Thoracic aorta (tissue), 2 donors: ENCODE data around the gene CYP24A1. TPM values are rescaled to one million over a fixed set of nuclear protein-coding genes. Genes with fewer than 3 reads are reported as not detected.

ENCODE experiments used
- ATAC-seq: fragments of 150-250 bp; one replicate; pipeline ENCODE4 v1.8.0; 2017; ENCODE audit warnings: low read depth; ENCODE audit not compliant: insufficient number of reproducible peaks, low FRiP score
- DNase-seq: peaks from one replicate; pipeline ENCODE4 v3.0.0-alpha.2; 2020; ENCODE audit warnings: low spot score
- H3K27ac ChIP-seq, 2 donors: fragments of 200-600 bp; sonication (generic); 1 replicate in 1 of 2; 2 replicates in 1 of 2; pipeline ENCODE4 v1.5.1; 2016; ENCODE audit warnings: mild to moderate bottlenecking in 2 of 2, moderate library complexity in 2 of 2
- H3K27me3 ChIP-seq: fragments of 200-600 bp; sonication (generic); replicated peaks from 2 replicates; pipeline ENCODE4 v1.6.0; 2016; ENCODE audit warnings: mild to moderate bottlenecking; ENCODE audit not compliant: insufficient read depth
- H3K36me3 ChIP-seq: fragments of 200-600 bp; sonication (generic); one replicate; pipeline ENCODE4 v1.5.1; 2016
- H3K4me1 ChIP-seq, 2 donors: fragments of 200-600 bp; sonication (generic); 1 replicate in 1 of 2; 2 replicates in 1 of 2; pipeline versions ENCODE4 v1.5.1 to v1.6.0; 2016; ENCODE audit warnings: low read depth in 2 of 2, mild to moderate bottlenecking in 1 of 2; ENCODE audit not compliant: control insufficient read depth in 1 of 2
- H3K4me3 ChIP-seq: fragments of 200-600 bp; sonication (generic); 2 replicates; pipeline ENCODE4 v1.5.1; 2016; ENCODE audit warnings: mild to moderate bottlenecking
- H3K9me3 ChIP-seq: fragments of 200-600 bp; sonication (generic); 2 replicates; pipeline ENCODE4 v1.5.1; 2016
- CTCF ChIP-seq: fragments of 200-600 bp; sonication (generic); IDR thresholded peaks from one replicate; pipeline ENCODE4 v1.5.1; 2019; ENCODE audit warnings: antibody characterized with exemption
- total RNA-seq, 2 donors: library from RNA; depleted of rRNA; stranded (reverse); fragments of >200 nt; gene quantifications; one replicate each; pipeline versions ENCODE4 v1.1.0 to v1.2.3, GENCODE V29; 2016

CYP24A1 gene
- total RNA-seq, 2 donors from 2014 or later = not detected

GRCh38 chr20:54165014-54165413, 8.8 kb downstream of the CYP24A1 start:
- no peak overlapping the region for H3K27ac ChIP-seq
- H3K27me3 ChIP-seq = no peaks in the 10 kb centered on the region
- no peak overlapping the region for H3K4me3 ChIP-seq
- no peaks in the 10 kb centered on the region for H3K4me1 ChIP-seq
- ATAC-seq = no peak
- no peak for DNase-seq
- no peak for TF ChIP-seq CTCF
- H3K9me3 ChIP-seq = no peaks in the 10 kb centered on the region
- H3K36me3 ChIP-seq = no peaks in the 10 kb centered on the region

GRCh38 chr20:54163402-54163801, 10.4 kb downstream of the CYP24A1 start:
- H3K9me3 ChIP-seq = no peaks in the 10 kb centered on the region
- no peak for TF ChIP-seq CTCF
- H3K36me3 ChIP-seq = no peaks in the 10 kb centered on the region
- H3K4me3 ChIP-seq = no peak overlapping the region
- no peak for ATAC-seq
- H3K27ac ChIP-seq = no peak overlapping the region
- H3K4me1 ChIP-seq = no peaks in the 10 kb centered on the region
- no peaks in the 10 kb centered on the region for H3K27me3 ChIP-seq
- DNase-seq = no peak

- ATAC-seq (no peak), DNase-seq (no peak)
- Histone ChIP-seq H3K36me3 (no peaks in the 10 kb centered on the region), H3K9me3 (no peaks in the 10 kb centered on the region), H3K27me3 (no peaks in the 10 kb centered on the region), H3K27ac (no peak overlapping the region), H3K4me1 (no peaks in the 10 kb centered on the region), H3K4me3 (no peak overlapping the region)
- TF ChIP-seq CTCF = no peak
These were observed 11.3 kb downstream of the CYP24A1 start for GRCh38 chr20:54162378-54163009.

- H3K27ac ChIP-seq = no peak overlapping the region
- TF ChIP-seq CTCF = no peak
- H3K4me1 ChIP-seq = no peaks in the 10 kb centered on the region
- no peaks in the 10 kb centered on the region for H3K27me3 ChIP-seq
- ATAC-seq (no peak), DNase-seq (no peak)
- H3K4me3 ChIP-seq = no peak overlapping the region
- H3K9me3 ChIP-seq = no peaks in the 10 kb centered on the region
- H3K36me3 ChIP-seq = no peaks in the 10 kb centered on the region
These were observed 12.0 kb downstream of the CYP24A1 start for GRCh38 chr20:54161821-54162149.

- Histone ChIP-seq H3K4me1 (no peaks in the 10 kb centered on the region), H3K36me3 (no peaks in the 10 kb centered on the region), H3K27ac (no peak overlapping the region), H3K27me3 (no peaks in the 10 kb centered on the region), H3K4me3 (no peak overlapping the region), H3K9me3 (no peaks in the 10 kb centered on the region)
- DNase-seq (no peak), ATAC-seq (no peak)
- no peak for TF ChIP-seq CTCF
These were observed 12.6 kb downstream of the CYP24A1 start for GRCh38 chr20:54161008-54161820.
